ENCODE measurements around the gene EIF5B. TPM values are rescaled to one million over a fixed set of nuclear protein-coding genes. Genes with fewer than 3 reads are reported as not detected.

Gene EIF5B
- total RNA-seq, 1 donor from 2014 or later = 26.3 TPM

GRCh38 chr2:99406137-99406536 is 68.9 kb downstream of the EIF5B start:
- no peak for DNase-seq

DNA sequence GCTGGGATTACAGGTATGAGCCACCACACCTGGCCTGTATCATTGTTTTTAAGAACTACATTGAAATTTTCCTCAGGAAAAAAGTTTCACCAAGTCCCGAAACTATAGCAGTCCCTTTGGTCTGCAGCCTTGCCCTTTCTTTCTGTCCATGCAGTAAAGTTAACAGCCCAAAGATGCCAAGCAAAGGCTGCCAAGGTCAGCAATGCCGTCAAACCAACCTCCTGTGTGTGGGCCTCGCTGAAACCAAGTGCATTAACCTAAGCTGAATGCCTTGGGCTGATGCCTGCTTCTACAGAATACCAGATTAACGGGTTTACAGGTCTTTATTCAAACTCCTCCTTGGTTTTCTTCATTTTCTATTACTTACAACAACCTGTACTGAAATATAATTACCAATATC is 73.1 kb downstream of the EIF5B start:
- no peak for DNase-seq

GRCh38 chr2:99414566-99414965 is 77.4 kb downstream of the EIF5B start:
- no peak for DNase-seq

DNA sequence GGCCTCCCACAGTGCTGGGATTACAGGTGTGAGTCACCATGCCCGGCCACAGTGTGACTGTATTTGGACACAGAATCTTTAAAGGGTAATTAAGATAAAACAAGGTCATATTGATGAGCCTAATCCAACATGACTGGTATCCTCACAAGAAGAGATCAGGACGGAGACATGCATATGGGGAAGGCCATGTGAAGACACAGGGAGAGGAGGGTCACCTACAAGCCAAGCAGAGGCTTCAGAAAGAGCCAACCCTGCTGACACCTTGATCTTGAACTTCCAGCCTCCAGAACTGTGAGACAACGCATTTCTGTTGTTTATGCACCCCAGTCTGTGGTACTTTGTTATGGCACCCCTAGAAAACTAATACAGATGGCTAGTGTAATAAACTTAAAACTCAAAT is 80.2 kb downstream of the EIF5B start:
- DNase-seq = no peak

DNA sequence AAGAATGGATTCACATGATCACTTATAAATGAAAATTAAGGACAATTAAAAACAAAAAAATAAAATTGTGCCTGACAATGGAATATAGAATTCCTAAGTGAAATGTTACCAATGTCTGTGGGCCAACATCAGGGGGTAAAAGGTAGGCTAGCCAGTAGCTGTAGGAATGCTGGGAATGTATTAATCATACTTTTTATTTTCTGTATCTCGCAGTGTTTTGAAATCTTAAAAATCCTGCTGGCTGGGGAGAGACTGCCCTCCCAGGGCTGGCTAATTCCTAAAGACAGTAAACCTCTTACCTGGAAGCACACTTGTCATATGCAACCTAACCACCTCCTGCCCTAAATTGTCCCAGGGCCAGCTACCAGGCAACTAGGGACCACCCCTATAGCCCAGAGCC is 82.8 kb downstream of the EIF5B start:
- no peak for DNase-seq

DNA sequence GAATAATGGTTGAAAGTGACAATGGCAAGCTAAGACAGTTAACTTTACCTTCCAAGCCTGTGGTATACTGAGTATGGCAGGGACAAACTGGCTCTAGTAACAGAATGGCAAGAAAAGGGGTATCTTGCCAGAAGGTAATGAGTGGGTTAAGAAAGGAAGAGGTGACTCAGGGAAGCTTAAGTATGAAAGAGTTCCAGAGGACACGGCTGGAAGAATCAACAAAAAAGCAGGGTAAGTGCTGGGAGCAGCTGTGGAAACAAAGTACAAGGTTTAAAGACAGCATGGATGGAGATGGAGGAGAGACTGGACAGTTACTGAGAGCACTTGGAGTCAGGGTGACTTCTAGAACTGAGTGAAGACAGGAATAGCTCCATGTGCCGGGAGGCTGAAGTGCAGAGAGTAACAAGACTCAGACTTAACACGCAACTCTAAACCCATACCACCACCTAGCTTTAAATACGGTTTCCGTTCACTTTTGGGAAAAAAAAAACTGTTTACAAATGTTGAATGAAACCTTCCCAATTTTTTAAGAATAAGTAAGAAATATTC is 83.6 kb downstream of the EIF5B start:
- DNase-seq = no peak

- no peak for DNase-seq
Measured at GRCh38 chr2:99421469-99421868, 84.3 kb downstream of the EIF5B start.

DNA sequence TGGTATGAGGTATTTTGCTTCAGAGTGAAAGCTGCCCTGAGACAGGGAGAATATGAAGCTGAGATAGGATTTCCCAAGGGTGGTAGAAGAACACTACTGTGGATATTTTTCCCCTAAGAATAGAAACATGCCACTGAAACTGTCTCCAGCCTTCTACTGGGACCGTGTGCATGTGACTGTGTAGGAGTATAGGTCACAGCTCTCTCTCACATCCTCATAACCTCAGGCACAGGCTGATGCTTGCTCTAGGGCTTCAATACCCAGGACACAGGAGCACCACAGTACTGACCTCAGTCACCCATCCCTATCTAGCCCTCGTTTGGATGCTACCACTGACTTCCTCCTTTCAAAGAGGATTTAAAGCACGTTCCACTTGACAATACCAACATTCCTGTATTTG is 85.4 kb downstream of the EIF5B start:
- DNase-seq = no peak

GRCh38 chr2:99424371-99424770 is 87.2 kb downstream of the EIF5B start:
- DNase-seq = no peak

DNA sequence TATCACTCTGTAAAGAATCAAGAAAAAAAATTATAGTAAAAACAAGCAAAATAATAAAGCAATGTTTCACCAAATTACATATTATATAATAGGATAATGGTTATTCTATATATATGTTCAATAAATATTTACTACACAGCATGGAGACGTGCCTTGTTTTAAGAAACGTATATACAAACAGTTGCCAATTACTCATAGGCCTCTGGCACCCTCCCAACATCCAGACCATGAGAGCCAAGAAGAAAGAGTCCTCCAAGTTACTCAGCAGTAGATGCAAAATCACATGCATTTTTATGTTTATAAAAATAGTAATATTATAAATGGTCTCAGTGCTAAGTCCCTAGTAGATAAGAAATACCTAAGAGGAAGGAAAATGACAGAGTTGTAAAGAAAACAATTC is 87.8 kb downstream of the EIF5B start:
- DNase-seq = no peak

- peak; percentile 10 for DNase-seq
Measured at GRCh38 chr2:99430614-99431291, 93.6 kb downstream of the EIF5B start.

DNA sequence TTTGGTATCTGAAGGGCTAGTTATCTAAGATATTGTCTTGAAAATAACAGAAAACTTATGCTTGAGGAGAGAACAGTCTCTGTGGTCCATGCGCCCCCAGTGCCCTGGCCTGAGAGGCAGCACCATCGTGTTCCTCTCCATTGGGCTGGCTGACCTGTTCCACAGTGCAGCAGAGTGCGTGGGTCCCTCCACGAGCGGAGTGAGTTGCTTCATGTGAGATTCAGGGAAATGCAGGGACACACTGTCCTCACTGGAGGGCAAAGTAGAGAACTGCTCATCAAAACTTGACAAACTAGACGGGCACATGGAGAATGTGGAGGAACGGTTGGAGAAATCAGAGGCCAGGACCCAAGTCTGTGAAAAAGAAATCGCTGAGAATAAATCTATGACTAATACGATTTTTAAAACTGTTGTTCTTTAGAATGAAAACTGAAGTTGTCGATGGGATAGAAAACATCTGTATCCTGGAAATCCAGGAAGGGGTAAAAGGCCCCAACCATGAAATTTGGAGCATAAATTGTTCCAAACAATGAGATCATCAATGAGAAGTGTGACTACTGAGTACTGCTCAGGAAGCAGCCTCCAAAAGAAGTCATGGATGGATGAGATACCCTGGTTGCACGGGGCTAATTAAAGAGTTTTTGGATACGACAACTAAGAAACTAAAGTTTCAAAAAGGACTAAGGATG is 94.5 kb downstream of the EIF5B start:
- DNase-seq = peak; percentile 14

GRCh38 chr2:99433340-99433739 is 96.2 kb downstream of the EIF5B start:
- DNase-seq = no peak

DNA sequence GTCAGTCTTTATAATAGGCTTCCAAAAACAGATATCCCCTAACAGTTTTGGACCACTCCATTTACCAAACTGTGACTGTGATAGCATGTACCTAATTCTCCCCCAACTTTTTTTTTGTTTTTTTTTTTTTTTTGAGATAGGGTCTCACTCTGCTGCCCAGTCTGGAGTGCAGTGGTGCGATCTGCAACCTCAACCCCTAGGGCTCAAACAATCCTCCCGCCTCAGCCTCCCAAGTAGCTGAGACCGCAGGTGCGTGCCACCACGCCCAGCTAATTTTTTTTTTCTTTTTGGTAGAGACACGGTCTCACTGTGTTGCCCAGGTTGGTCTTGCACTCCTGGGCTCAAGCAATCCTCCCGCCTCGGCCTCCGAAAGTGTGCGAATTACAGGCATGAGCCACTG is 99.7 kb downstream of the EIF5B start:
- DNase-seq = no peak

DNA sequence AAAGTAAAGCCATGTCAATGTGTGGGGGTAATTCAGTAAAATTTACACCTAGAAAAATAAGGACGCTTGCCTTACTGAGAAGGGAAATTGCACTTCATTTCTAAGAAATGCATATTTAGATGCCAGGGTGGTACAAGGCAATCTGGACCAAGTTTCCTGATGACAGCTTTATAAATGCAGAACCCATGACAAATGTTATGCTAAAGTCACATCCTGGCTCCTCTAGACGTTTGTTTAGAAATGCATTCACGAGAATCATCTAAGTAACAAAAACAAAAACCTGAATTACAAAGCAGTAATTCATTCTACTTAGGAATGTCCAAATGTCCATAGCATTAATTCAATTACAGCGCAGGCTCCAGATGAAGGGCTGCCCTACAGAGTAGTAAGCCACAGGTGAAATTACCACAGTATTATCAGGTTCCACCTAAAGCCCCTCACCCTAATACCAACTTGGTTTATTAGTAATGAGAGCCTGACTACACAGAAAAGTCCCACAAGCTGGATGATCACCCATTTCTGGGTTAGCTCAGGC is 102.8 kb downstream of the EIF5B start:
- DNase-seq = no peak

- DNase-seq = no peak
Measured at GRCh38 chr2:99442837-99443236, 105.6 kb downstream of the EIF5B start.

- no peak for DNase-seq
Measured at GRCh38 chr2:99444222-99444621, 107.0 kb downstream of the EIF5B start.

DNA sequence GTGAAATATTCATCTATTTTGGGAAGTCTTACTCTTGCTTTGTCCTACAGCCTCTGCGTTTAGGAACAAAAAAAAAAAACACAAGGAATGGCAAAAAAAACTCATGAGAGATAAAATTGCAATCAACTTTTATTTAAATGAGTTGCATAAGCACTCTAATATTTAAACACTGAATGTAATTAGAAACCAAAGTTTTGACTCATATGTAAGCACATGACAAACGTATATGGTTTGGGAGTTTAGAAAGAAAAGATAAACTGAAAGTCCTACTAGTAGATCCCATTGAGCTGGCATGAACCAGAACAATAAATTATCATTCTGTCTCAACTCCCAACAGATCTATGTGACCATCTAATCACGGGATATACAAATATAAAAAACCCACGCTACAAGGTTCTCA is 107.9 kb downstream of the EIF5B start:
- no peak for DNase-seq

GRCh38 chr2:99448556-99448955 is 111.4 kb downstream of the EIF5B start:
- no peak for DNase-seq

DNA sequence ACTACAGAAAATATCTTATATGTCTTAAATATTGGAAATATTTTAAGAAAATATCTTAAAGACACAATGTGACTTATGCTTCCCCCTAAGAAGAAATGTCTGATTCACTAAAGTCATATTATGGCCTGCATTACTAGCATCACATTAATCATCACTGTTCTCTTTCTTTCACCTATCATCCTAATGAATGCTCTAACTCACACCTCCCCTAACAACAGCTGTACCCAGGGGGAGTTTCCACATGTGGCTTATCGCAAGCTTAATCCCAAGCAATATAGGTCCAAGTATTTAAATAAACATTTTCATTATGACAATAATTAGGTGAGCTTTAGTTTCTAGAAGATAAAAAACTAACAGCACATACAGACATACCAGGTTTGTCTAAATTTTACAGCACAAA is 113.0 kb downstream of the EIF5B start:
- no peak for DNase-seq
